VCaP (cell line): ENCODE measurements around the gene IL21R.
"Not testable (repeated sequence)": the region's sequence is repeated elsewhere in the genome, so short reads cannot be mapped to it uniquely, and the experiment has no call there.

ENCODE experiments used
- H3K27ac ChIP-seq: fragments of 450-650 bp; 2 replicates; pipeline ENCODE4 v1.5.1; 2017
- TF ChIP-seq, protein P1 (sequence below): fragments of 450-650 bp; conservative IDR thresholded peaks from 2 replicates; pipeline ENCODE4 v1.5.1; 2017; ENCODE audit warnings: mild to moderate bottlenecking, moderate library complexity

IL21R gene

DNA sequence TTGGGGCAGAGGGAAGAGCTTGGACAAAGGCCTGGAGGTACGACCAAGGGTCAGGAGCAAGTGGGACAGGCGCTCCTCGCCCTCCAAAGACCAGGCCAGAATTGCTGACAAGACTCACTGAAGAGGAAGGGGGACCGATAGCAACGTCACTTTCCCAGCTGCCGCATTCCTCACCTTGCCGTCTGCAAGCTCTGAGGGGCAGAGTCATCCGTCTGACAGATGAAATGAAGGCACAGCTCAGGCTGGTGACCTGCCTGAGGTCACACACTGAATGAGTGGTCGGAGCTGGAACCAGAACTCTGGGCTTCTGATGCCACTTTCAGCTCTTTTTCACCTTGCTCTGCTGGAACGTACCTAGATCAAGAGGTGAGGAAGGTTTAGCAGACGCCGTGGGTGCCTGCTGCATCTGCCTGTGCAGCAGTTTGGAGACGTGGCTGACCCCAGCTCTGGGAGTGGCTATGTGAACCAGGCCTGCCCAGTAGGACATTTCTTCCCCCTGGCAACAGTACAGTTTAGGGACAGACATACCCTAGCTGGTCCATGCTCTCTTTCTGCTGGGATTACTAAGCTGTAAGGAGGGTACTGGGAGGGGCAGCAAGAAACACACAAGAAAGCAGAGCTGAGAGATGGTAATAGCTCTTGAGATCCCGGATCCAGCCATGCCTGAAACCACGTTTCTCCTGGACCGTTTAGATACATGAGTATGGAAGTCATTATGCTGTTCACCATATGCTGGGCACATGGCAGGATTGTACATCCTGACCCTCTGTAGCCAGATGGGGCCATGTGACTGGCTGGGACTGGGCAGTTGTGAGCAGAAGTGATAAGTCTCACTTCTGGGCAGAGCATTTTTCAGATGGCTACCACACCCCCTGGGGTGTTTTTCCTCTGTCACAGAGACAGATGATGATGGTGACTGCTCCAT, 50.9 kb downstream of the IL21R start:
- TF ChIP-seq, protein P1, sequence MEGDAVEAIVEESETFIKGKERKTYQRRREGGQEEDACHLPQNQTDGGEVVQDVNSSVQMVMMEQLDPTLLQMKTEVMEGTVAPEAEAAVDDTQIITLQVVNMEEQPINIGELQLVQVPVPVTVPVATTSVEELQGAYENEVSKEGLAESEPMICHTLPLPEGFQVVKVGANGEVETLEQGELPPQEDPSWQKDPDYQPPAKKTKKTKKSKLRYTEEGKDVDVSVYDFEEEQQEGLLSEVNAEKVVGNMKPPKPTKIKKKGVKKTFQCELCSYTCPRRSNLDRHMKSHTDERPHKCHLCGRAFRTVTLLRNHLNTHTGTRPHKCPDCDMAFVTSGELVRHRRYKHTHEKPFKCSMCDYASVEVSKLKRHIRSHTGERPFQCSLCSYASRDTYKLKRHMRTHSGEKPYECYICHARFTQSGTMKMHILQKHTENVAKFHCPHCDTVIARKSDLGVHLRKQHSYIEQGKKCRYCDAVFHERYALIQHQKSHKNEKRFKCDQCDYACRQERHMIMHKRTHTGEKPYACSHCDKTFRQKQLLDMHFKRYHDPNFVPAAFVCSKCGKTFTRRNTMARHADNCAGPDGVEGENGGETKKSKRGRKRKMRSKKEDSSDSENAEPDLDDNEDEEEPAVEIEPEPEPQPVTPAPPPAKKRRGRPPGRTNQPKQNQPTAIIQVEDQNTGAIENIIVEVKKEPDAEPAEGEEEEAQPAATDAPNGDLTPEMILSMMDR, result no peak

DNA sequence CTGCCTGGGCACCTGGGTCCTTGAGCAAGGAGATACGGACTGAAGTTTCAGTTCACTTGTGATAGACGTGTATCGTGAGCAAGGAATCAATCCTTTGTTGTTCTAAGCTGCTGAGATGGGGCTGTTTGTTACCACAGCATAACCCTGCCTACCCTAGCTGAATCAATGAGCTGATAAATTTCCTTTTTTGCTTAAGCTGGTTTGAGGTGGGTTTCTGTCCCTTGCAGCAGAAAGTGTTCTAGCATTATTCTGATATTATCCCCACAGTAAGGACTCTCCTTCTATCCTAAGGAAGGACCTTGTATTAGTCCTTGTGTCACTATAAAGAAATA, 51.5 kb downstream of the IL21R start:
- TF ChIP-seq, protein P1, result no peak
- no peak overlapping the region for H3K27ac ChIP-seq

More for the DNA sequence above, 50.9 kb downstream of the IL21R start:
- no peak overlapping the region for H3K27ac ChIP-seq

DNA sequence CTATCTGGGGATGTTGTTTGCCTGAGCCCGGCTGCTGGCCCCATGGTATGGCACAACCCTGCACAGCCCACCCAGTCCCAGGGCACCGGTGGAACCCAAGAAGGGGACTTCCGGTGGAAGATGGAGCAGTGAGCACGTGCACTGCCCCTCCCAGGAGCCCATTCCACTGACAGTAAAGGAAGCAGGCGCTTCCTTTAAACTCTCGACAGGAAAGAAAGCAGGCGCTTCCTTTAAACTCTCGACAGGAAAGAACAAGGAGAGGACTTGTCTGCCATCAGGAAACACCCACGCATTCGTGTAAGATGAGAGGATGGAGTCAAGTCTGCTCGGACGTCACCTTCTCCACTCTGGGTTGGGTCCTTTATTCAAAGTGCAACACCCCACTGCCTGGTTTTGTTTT, 53.7 kb downstream of the IL21R start:
- TF ChIP-seq, protein P1, result no peak
- H3K27ac ChIP-seq, result no peak overlapping the region

DNA sequence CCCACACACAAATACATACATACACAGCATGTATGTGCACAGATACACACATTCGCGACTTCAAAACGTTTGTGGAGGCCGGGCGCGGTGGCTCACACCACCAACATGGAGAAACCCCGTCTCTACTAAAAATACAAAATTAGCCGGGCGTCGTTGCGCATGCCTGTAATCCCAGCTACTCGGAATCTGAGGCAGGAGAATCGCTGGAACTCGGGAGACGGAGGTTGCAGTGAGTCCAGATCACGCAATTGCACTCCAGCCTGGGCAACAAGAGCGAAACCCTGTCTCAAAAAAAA, 55.6 kb downstream of the IL21R start:
- not testable (repeated sequence) for H3K27ac ChIP-seq

DNA sequence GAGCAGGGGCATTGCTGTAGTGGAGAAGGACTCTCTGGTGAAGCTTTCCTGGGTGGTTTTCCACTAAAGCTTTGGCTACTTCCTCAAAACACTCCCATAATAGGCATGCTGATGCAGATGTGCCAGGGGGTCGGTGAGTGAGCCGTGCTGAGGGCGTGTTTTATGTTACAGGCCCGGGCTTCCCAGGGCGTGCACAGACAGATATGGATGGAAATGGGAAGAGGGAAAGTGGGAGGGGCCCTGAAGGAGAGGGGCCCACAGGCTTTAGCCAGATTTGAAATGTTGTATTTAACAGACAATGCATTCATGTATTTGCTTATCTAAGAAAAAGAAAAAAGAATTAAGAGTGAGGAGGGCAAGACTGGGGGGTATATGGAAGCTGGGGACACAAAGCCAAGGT, 56.3 kb downstream of the IL21R start:
- no peak overlapping the region for H3K27ac ChIP-seq
- TF ChIP-seq, protein P1, result no peak

DNA sequence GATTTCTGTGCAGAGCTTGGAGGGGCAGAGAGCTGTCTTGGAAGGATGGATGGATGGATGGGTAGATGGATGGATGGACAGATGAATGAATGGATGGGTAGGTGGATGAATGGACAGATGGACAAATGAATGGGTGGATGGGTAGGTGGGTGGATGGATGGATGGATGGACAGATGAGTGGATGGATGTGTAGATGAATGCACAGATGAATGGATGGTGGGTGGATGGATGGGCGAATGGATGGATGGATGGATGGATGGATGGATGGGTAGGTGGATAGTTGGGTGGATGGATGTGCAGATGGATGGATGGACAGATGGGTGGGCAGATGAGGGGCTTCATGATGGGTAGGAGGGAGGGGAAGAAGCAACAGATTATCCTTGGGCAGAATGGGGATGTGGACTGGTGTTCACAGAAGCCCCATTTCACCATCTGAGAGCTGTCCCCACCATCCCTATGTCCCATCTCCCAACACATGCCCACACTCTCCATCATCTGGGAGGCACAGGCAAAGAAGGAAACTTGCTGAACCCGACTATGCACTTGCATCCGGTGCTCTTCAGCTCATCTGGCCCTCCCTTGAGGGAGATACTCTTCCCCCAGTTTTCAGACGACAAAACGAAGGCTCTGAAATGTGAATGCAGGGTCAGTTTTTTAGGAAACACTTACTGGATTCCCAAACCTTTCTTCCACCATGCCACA, 57.2 kb downstream of the IL21R start:
- H3K27ac ChIP-seq, result no peak overlapping the region
- TF ChIP-seq, protein P1, result no peak

DNA sequence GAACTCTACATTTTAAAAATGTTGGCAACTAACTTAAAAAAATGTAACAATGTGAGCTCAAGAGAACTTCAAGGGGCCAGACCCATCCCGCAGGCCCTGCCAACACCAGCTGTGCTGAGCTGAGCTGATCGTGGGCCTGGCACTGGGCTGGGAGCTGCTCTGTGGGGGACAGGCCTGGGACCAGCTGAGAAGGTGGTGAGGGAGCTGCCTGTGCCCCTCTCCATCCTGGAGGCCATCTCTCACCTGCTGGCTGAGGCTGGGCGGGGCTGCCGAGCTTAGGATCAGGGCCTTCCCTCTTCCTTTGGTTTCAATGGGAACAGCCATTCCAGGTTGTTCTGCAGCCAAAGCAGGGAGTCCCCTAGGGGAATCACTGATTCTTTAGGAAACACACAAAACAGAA, 58.2 kb downstream of the IL21R start:
- H3K27ac ChIP-seq, result no peak overlapping the region
- TF ChIP-seq, protein P1, result no peak
